GM23338 (cell line): ENCODE measurements around the gene KRTAP12-4. TPM values are rescaled to one million over a fixed set of nuclear protein-coding genes. Genes with fewer than 3 reads are reported as not detected.

Source experiments
- ATAC-seq: fragments of 200-7000 bp; cut with Tn5 transposase; 3 replicates; pipeline ENCODE4 v1.9.1; 2020
- DNase-seq: peaks from one replicate; pipeline ENCODE4 v3.0.0-alpha.2; 2015; ENCODE audit warnings: low spot score
- H2AFZ ChIP-seq: fragments of 200-600 bp; sonication (generic); 2 replicates; pipeline ENCODE4 v1.8.0; 2016; ENCODE audit warnings: antibody characterized with exemption, mild to moderate bottlenecking, moderate library complexity
- H3F3A ChIP-seq: fragments of 200-600 bp; sonication (generic); replicated peaks from 2 replicates; pipeline ENCODE4 v1.8.0; 2017; ENCODE audit warnings: antibody characterized with exemption, mixed run types, low read depth
- H3K27ac ChIP-seq: fragments of 200-600 bp; sonication (generic); 2 replicates; pipeline ENCODE4 v1.6.1; 2016; ENCODE audit warnings: low read depth
- H3K27me3 ChIP-seq: fragments of 200-600 bp; sonication (generic); 2 replicates; pipeline ENCODE4 v1.8.0; 2016; ENCODE audit warnings: mild to moderate bottlenecking, mixed run types, moderate library complexity; ENCODE audit not compliant: insufficient read depth
- H3K36me3 ChIP-seq: fragments of 200-600 bp; sonication (generic); 2 replicates; pipeline ENCODE4 v1.8.0; 2016; ENCODE audit warnings: mild to moderate bottlenecking; ENCODE audit not compliant: insufficient read depth
- H3K4me1 ChIP-seq: fragments of 200-600 bp; sonication (generic); 2 replicates; pipeline ENCODE4 v1.8.0; 2016; ENCODE audit warnings: mild to moderate bottlenecking, moderate library complexity; ENCODE audit not compliant: insufficient read depth
- H3K4me2 ChIP-seq: fragments of 200-600 bp; sonication (generic); 2 replicates; pipeline ENCODE4 v1.7.1; 2017; ENCODE audit warnings: mixed run types
- H3K4me3 ChIP-seq: fragments of 200-600 bp; sonication (generic); 2 replicates; pipeline ENCODE4 v1.6.1; 2016; ENCODE audit warnings: mixed run types
- H3K79me2 ChIP-seq: fragments of 200-600 bp; sonication (generic); replicated peaks from 2 replicates; pipeline ENCODE4 v1.8.0; 2017; ENCODE audit warnings: mild to moderate bottlenecking; ENCODE audit not compliant: insufficient read depth
- H3K9me2 ChIP-seq: fragments of 200-600 bp; sonication (generic); 2 replicates; pipeline ENCODE4 v1.8.0; 2017; ENCODE audit not compliant: insufficient read depth
- H4K20me1 ChIP-seq: fragments of 200-600 bp; sonication (generic); replicated peaks from 2 replicates; pipeline ENCODE4 v1.8.0; 2017; ENCODE audit warnings: mild to moderate bottlenecking; ENCODE audit not compliant: insufficient read depth
- H3K27ac Mint-ChIP-seq: 2 replicates; pipeline ENCODE4 v1.8.0; 2020; ENCODE audit warnings: inconsistent platforms, mild to moderate bottlenecking, moderate library complexity, mixed read lengths
- H3K27me3 Mint-ChIP-seq: 3 replicates; pipeline ENCODE4 v1.8.0; 2022; ENCODE audit warnings: low read depth, mild to moderate bottlenecking, moderate library complexity, mixed read lengths, inconsistent platforms; ENCODE audit not compliant: insufficient read depth, poor library complexity
- H3K36me3 Mint-ChIP-seq: 3 replicates; pipeline ENCODE4 v1.8.0; 2021; ENCODE audit warnings: low read depth, mild to moderate bottlenecking, inconsistent platforms, moderate library complexity, mixed read lengths
- H3K4me1 Mint-ChIP-seq: 3 replicates; pipeline ENCODE4 v1.8.0; 2020; ENCODE audit warnings: mild to moderate bottlenecking, inconsistent platforms, mixed read lengths
- H3K4me3 Mint-ChIP-seq: 3 replicates; pipeline ENCODE4 v1.8.0; 2021; ENCODE audit warnings: moderate library complexity, mild to moderate bottlenecking, inconsistent platforms, mixed read lengths
- H3K9me3 Mint-ChIP-seq: 3 replicates; pipeline ENCODE4 v1.8.0; 2020; ENCODE audit warnings: moderate library complexity, mild to moderate bottlenecking, inconsistent platforms, mixed read lengths
- CREB1 ChIP-seq: fragments of 250-450 bp; sonication (Bioruptor Pico); IDR thresholded peaks from 2 replicates; pipeline ENCODE4 v1.5.0; 2020; ENCODE audit warnings: low read depth, mild to moderate bottlenecking, moderate library complexity
- EZH2 ChIP-seq: fragments of 200-600 bp; sonication (generic); IDR thresholded peaks from one replicate; pipeline ENCODE4 v1.8.0; 2017; ENCODE audit warnings: antibody characterized with exemption, mild to moderate bottlenecking, low read depth; ENCODE audit not compliant: unreplicated experiment
- EZH2phosphoT487 ChIP-seq: fragments of 200-600 bp; sonication (generic); IDR thresholded peaks from one replicate; pipeline ENCODE4 v1.8.1; 2018; ENCODE audit warnings: antibody characterized with exemption; ENCODE audit not compliant: unreplicated experiment
- JUNB ChIP-seq: IDR thresholded peaks from one replicate; pipeline ENCODE4 v1.6.1; 2016; ENCODE audit warnings: antibody characterized with exemption; ENCODE audit not compliant: unreplicated experiment
- NANOG ChIP-seq: IDR thresholded peaks from 2 replicates; pipeline ENCODE4 v1.6.1; 2016; ENCODE audit warnings: antibody characterized with exemption, borderline replicate concordance
- POLR2AphosphoS5 ChIP-seq: IDR thresholded peaks from 2 replicates; pipeline ENCODE4 v1.6.1; 2016; ENCODE audit warnings: antibody characterized with exemption, low read depth
- STAT1 ChIP-seq: IDR thresholded peaks from one replicate; pipeline ENCODE4 v1.6.1; 2016; ENCODE audit warnings: antibody characterized with exemption; ENCODE audit not compliant: unreplicated experiment
- ZNF114 ChIP-seq: fragments of 250-450 bp; sonication (Bioruptor Pico); IDR thresholded peaks from 2 replicates; pipeline ENCODE4 v1.5.0; 2020; ENCODE audit warnings: mild to moderate bottlenecking, moderate library complexity
- ZNF331 ChIP-seq: fragments of 250-450 bp; sonication (Bioruptor Pico); IDR thresholded peaks from 2 replicates; pipeline ENCODE4 v1.5.0; 2020; ENCODE audit warnings: low read depth, mild to moderate bottlenecking, moderate library complexity
- polyA plus RNA-seq: library from polyadenylated mRNA; unstranded; fragments of >200 nt; fragmentation: Nextera tagmentation; extraction: Ambion mirVana; gene quantifications from 2 replicates; pipeline ENCODE4 v1.2.1, GENCODE V29; 2016
- total RNA-seq: library from RNA; depleted of rRNA; stranded (reverse); fragments of >200 nt; shearing (Covaris generic); gene quantifications from 2 replicates; pipeline ENCODE4 v1.2.3, GENCODE V29; 2014
- TF ChIP-seq, protein P1 (sequence below), 2 experiments: fragments of 200-600 bp in 1 of 2; sonication (generic) in 1 of 2; conservative IDR thresholded peaks; 2 replicates each; pipeline versions ENCODE4 v1.5.1 to v1.6.1; 2016 to 2017; ENCODE audit warnings: antibody characterized with exemption in 2 of 2, low read depth in 2 of 2, mild to moderate bottlenecking in 2 of 2, moderate library complexity in 1 of 2
- TF ChIP-seq, protein P2 (sequence below): IDR thresholded peaks from 2 replicates; pipeline ENCODE4 v1.6.1; 2016; ENCODE audit warnings: antibody characterized with exemption
- TF ChIP-seq, protein P3 (sequence below): fragments of 250-450 bp; sonication (Bioruptor Pico); IDR thresholded peaks from 2 replicates; pipeline ENCODE4 v1.5.0; 2020; ENCODE audit warnings: mild to moderate bottlenecking, moderate library complexity
- TF ChIP-seq, protein P4 (sequence below): IDR thresholded peaks from one replicate; pipeline ENCODE4 v1.6.1; 2018; ENCODE audit warnings: antibody characterized with exemption; ENCODE audit not compliant: unreplicated experiment

KRTAP12-4 gene
- total and polyA plus RNA-seq, 2 experiments from 2014 or later = not detected

DNA sequence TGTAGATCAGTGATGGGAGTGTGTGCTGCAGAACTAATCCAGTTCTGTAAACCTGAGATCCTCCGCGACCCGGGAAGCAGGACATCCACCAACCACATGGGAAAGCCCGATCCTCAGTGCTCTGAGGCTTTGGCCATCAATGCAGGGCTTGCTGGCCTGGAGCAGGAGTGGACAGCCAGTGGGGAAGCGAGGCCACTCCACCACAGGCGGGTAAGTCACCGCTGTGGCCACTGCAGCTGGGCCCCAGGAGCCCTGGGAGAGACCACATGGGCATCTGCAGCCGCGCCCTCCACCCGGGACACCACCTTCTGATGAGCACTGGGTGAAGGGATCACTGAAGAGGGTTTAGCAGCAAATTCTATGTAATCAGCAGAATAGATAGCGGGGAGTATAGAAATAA, 26.7 kb upstream of the KRTAP12-4 start:
- no peak for DNase-seq
- Mint-ChIP-seq H3K36me3 (no peaks in the 10 kb centered on the region), H3K4me3 (no peak overlapping the region), H3K27me3 (peaks cover 3% of the 10 kb centered on the region), H3K27ac (no peak overlapping the region), H3K4me1 (peaks cover 5% of the 10 kb centered on the region), H3K9me3 (no peaks in the 10 kb centered on the region; the same call in 2 of the 3 replicates)
- Histone ChIP-seq H3K4me3 (no peak overlapping the region), H2AFZ (no peak overlapping the region), H3K4me2 (no peak overlapping the region), H3F3A (no peaks in the 10 kb centered on the region), H3K79me2 (no peaks in the 10 kb centered on the region), H3K27ac (no peak overlapping the region), H3K4me1 (no peaks in the 10 kb centered on the region), H4K20me1 (no peaks in the 10 kb centered on the region), H3K27me3 (no peaks in the 10 kb centered on the region), H3K9me2 (no peaks in the 10 kb centered on the region; the same call in 1 of the 2 replicates), H3K36me3 (no peaks in the 10 kb centered on the region)
- TF ChIP-seq NANOG (no peak), ZNF331 (CRISPR knock-in tag) (no peak), STAT1 (no peak), CREB1 (CRISPR knock-in tag) (no peak), EZH2phosphoT487 (no peak), POLR2AphosphoS5 (no peak), ZNF114 (no peak), JUNB (no peak), EZH2 (no peak)
- TF ChIP-seq, protein P1, sequence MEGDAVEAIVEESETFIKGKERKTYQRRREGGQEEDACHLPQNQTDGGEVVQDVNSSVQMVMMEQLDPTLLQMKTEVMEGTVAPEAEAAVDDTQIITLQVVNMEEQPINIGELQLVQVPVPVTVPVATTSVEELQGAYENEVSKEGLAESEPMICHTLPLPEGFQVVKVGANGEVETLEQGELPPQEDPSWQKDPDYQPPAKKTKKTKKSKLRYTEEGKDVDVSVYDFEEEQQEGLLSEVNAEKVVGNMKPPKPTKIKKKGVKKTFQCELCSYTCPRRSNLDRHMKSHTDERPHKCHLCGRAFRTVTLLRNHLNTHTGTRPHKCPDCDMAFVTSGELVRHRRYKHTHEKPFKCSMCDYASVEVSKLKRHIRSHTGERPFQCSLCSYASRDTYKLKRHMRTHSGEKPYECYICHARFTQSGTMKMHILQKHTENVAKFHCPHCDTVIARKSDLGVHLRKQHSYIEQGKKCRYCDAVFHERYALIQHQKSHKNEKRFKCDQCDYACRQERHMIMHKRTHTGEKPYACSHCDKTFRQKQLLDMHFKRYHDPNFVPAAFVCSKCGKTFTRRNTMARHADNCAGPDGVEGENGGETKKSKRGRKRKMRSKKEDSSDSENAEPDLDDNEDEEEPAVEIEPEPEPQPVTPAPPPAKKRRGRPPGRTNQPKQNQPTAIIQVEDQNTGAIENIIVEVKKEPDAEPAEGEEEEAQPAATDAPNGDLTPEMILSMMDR (conservative IDR thresholded peaks at IDR 0.05; ENCODE audit: low read depth in 2 of 2) = no peak
- TF ChIP-seq, protein P2, sequence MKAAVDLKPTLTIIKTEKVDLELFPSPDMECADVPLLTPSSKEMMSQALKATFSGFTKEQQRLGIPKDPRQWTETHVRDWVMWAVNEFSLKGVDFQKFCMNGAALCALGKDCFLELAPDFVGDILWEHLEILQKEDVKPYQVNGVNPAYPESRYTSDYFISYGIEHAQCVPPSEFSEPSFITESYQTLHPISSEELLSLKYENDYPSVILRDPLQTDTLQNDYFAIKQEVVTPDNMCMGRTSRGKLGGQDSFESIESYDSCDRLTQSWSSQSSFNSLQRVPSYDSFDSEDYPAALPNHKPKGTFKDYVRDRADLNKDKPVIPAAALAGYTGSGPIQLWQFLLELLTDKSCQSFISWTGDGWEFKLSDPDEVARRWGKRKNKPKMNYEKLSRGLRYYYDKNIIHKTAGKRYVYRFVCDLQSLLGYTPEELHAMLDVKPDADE = no peak
- TF ChIP-seq, protein P3, sequence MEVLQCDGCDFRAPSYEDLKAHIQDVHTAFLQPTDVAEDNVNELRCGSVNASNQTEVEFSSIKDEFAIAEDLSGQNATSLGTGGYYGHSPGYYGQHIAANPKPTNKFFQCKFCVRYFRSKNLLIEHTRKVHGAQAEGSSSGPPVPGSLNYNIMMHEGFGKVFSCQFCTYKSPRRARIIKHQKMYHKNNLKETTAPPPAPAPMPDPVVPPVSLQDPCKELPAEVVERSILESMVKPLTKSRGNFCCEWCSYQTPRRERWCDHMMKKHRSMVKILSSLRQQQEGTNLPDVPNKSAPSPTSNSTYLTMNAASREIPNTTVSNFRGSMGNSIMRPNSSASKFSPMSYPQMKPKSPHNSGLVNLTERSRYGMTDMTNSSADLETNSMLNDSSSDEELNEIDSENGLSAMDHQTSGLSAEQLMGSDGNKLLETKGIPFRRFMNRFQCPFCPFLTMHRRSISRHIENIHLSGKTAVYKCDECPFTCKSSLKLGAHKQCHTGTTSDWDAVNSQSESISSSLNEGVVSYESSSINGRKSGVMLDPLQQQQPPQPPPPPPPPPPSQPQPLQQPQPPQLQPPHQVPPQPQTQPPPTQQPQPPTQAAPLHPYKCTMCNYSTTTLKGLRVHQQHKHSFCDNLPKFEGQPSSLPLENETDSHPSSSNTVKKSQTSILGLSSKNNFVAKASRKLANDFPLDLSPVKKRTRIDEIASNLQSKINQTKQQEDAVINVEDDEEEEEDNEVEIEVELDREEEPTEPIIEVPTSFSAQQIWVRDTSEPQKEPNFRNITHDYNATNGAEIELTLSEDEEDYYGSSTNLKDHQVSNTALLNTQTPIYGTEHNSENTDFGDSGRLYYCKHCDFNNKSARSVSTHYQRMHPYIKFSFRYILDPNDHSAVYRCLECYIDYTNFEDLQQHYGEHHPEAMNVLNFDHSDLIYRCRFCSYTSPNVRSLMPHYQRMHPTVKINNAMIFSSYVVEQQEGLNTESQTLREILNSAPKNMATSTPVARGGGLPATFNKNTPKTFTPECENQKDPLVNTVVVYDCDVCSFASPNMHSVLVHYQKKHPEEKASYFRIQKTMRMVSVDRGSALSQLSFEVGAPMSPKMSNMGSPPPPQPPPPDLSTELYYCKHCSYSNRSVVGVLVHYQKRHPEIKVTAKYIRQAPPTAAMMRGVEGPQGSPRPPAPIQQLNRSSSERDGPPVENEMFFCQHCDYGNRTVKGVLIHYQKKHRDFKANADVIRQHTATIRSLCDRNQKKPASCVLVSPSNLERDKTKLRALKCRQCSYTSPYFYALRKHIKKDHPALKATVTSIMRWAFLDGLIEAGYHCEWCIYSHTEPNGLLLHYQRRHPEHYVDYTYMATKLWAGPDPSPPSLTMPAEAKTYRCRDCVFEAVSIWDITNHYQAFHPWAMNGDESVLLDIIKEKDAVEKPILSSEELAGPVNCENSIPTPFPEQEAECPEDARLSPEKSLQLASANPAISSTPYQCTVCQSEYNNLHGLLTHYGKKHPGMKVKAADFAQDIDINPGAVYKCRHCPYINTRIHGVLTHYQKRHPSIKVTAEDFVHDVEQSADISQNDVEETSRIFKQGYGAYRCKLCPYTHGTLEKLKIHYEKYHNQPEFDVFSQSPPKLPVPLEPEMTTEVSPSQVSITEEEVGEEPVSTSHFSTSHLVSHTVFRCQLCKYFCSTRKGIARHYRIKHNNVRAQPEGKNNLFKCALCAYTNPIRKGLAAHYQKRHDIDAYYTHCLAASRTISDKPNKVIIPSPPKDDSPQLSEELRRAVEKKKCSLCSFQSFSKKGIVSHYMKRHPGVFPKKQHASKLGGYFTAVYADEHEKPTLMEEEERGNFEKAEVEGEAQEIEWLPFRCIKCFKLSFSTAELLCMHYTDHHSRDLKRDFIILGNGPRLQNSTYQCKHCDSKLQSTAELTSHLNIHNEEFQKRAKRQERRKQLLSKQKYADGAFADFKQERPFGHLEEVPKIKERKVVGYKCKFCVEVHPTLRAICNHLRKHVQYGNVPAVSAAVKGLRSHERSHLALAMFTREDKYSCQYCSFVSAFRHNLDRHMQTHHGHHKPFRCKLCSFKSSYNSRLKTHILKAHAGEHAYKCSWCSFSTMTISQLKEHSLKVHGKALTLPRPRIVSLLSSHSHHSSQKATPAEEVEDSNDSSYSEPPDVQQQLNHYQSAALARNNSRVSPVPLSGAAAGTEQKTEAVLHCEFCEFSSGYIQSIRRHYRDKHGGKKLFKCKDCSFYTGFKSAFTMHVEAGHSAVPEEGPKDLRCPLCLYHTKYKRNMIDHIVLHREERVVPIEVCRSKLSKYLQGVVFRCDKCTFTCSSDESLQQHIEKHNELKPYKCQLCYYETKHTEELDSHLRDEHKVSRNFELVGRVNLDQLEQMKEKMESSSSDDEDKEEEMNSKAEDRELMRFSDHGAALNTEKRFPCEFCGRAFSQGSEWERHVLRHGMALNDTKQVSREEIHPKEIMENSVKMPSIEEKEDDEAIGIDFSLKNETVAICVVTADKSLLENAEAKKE (CRISPR knock-in tag) = no peak
- TF ChIP-seq, protein P4, sequence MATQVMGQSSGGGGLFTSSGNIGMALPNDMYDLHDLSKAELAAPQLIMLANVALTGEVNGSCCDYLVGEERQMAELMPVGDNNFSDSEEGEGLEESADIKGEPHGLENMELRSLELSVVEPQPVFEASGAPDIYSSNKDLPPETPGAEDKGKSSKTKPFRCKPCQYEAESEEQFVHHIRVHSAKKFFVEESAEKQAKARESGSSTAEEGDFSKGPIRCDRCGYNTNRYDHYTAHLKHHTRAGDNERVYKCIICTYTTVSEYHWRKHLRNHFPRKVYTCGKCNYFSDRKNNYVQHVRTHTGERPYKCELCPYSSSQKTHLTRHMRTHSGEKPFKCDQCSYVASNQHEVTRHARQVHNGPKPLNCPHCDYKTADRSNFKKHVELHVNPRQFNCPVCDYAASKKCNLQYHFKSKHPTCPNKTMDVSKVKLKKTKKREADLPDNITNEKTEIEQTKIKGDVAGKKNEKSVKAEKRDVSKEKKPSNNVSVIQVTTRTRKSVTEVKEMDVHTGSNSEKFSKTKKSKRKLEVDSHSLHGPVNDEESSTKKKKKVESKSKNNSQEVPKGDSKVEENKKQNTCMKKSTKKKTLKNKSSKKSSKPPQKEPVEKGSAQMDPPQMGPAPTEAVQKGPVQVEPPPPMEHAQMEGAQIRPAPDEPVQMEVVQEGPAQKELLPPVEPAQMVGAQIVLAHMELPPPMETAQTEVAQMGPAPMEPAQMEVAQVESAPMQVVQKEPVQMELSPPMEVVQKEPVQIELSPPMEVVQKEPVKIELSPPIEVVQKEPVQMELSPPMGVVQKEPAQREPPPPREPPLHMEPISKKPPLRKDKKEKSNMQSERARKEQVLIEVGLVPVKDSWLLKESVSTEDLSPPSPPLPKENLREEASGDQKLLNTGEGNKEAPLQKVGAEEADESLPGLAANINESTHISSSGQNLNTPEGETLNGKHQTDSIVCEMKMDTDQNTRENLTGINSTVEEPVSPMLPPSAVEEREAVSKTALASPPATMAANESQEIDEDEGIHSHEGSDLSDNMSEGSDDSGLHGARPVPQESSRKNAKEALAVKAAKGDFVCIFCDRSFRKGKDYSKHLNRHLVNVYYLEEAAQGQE = no peak
- ATAC-seq = no peak
